Measurements from ENCODE around the gene CDH6.

DNA sequence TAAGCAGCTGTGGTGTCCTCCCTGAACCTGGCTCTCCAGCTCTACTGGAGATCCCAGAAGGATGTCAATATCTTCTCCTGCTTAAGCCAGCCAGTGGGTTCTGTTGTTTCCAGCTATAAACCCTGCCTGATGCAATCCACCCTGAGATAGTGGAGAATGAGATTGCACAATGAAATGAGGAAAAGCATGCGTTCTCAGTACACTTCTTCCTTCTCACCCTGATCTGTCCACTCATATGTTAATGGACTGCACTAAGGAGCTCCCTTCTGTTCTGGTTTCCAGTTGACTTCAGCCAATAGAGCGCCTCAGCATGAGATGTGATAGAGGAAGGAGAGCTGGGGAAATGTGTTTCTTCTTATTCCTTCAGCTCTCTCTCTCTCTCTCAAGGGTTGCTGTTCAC is 40.0 kb upstream of the CDH6 start:
- TF ChIP-seq, protein P1, sequence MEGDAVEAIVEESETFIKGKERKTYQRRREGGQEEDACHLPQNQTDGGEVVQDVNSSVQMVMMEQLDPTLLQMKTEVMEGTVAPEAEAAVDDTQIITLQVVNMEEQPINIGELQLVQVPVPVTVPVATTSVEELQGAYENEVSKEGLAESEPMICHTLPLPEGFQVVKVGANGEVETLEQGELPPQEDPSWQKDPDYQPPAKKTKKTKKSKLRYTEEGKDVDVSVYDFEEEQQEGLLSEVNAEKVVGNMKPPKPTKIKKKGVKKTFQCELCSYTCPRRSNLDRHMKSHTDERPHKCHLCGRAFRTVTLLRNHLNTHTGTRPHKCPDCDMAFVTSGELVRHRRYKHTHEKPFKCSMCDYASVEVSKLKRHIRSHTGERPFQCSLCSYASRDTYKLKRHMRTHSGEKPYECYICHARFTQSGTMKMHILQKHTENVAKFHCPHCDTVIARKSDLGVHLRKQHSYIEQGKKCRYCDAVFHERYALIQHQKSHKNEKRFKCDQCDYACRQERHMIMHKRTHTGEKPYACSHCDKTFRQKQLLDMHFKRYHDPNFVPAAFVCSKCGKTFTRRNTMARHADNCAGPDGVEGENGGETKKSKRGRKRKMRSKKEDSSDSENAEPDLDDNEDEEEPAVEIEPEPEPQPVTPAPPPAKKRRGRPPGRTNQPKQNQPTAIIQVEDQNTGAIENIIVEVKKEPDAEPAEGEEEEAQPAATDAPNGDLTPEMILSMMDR (IDR thresholded peaks at IDR 0.05; ENCODE audit: insufficient read depth, low read depth, low read length), result no peak
- TF ChIP-seq EZH2 (IDR thresholded peaks at IDR 0.05; ENCODE audit: insufficient read depth, low read length), result no peak
